ENCODE data around the gene CPEB4. TPM values are rescaled to one million over a fixed set of nuclear protein-coding genes. Genes with fewer than 3 reads are reported as not detected.

Gene CPEB4
- total RNA-seq, 1 experiment from 2014 or later = 8.3 TPM

GRCh38 chr5:173924899-173925298 lies 36.8 kb downstream of the CPEB4 start:
- Histone ChIP-seq H3K36me3 (replicated peaks; ENCODE audit: control insufficient read depth, insufficient read depth, low read length) (no peaks in the 10 kb centered on the region), H3K4me3 (ENCODE audit: insufficient read depth, low read depth, low read length) (no peak overlapping the region), H3K27me3 (ENCODE audit: control insufficient read depth, insufficient read depth, low read length) (no peaks in the 10 kb centered on the region)
- DNase-seq = no peak

GRCh38 chr5:173925449-173926071 lies 37.4 kb downstream of the CPEB4 start:
- no peak overlapping the region for H3K4me3 ChIP-seq (ENCODE audit: insufficient read depth, low read depth, low read length)
- DNase-seq = no peak
- no peaks in the 10 kb centered on the region for H3K36me3 ChIP-seq (replicated peaks; ENCODE audit: control insufficient read depth, insufficient read depth, low read length)
- H3K27me3 ChIP-seq (ENCODE audit: control insufficient read depth, insufficient read depth, low read length) = no peaks in the 10 kb centered on the region

GRCh38 chr5:173926359-173926758 lies 38.2 kb downstream of the CPEB4 start:
- no peak overlapping the region for H3K4me3 ChIP-seq (ENCODE audit: insufficient read depth, low read depth, low read length)
- DNase-seq = no peak
- no peaks in the 10 kb centered on the region for H3K27me3 ChIP-seq (ENCODE audit: control insufficient read depth, insufficient read depth, low read length)
- no peaks in the 10 kb centered on the region for H3K36me3 ChIP-seq (replicated peaks; ENCODE audit: control insufficient read depth, insufficient read depth, low read length)

GRCh38 chr5:173928871-173929574 lies 40.9 kb downstream of the CPEB4 start:
- H3K36me3 ChIP-seq (replicated peaks; ENCODE audit: control insufficient read depth, insufficient read depth, low read length) = no peaks in the 10 kb centered on the region
- H3K27me3 ChIP-seq (ENCODE audit: control insufficient read depth, insufficient read depth, low read length) = no peaks in the 10 kb centered on the region
- no peak for DNase-seq
- H3K4me3 ChIP-seq (ENCODE audit: insufficient read depth, low read depth, low read length) = no peak overlapping the region

GRCh38 chr5:173932695-173933139 lies 44.6 kb downstream of the CPEB4 start:
- no peaks in the 10 kb centered on the region for H3K27me3 ChIP-seq (ENCODE audit: control insufficient read depth, insufficient read depth, low read length)
- DNase-seq = no peak
- no peaks in the 10 kb centered on the region for H3K36me3 ChIP-seq (replicated peaks; ENCODE audit: control insufficient read depth, insufficient read depth, low read length)
- H3K4me3 ChIP-seq (ENCODE audit: insufficient read depth, low read depth, low read length) = no peak overlapping the region

- no peak for DNase-seq
- Histone ChIP-seq H3K4me3 (ENCODE audit: insufficient read depth, low read depth, low read length) (no peak overlapping the region), H3K27me3 (ENCODE audit: control insufficient read depth, insufficient read depth, low read length) (no peaks in the 10 kb centered on the region), H3K36me3 (replicated peaks; ENCODE audit: control insufficient read depth, insufficient read depth, low read length) (no peaks in the 10 kb centered on the region)
These were observed 45.8 kb downstream of the CPEB4 start for GRCh38 chr5:173933901-173934300.

- H3K36me3 ChIP-seq (replicated peaks; ENCODE audit: control insufficient read depth, insufficient read depth, low read length) = no peaks in the 10 kb centered on the region
- no peaks in the 10 kb centered on the region for H3K27me3 ChIP-seq (ENCODE audit: control insufficient read depth, insufficient read depth, low read length)
- no peak overlapping the region for H3K4me3 ChIP-seq (ENCODE audit: insufficient read depth, low read depth, low read length)
- DNase-seq = no peak
These were observed 47.2 kb downstream of the CPEB4 start for GRCh38 chr5:173935396-173935795.

- no peak overlapping the region for H3K4me3 ChIP-seq (ENCODE audit: insufficient read depth, low read depth, low read length)
- DNase-seq = no peak
- no peaks in the 10 kb centered on the region for H3K36me3 ChIP-seq (replicated peaks; ENCODE audit: control insufficient read depth, insufficient read depth, low read length)
- no peaks in the 10 kb centered on the region for H3K27me3 ChIP-seq (ENCODE audit: control insufficient read depth, insufficient read depth, low read length)
These were observed 52.1 kb downstream of the CPEB4 start for GRCh38 chr5:173940269-173940668.

GRCh38 chr5:173941102-173941501 lies 53.0 kb downstream of the CPEB4 start:
- Histone ChIP-seq H3K27me3 (ENCODE audit: control insufficient read depth, insufficient read depth, low read length) (no peaks in the 10 kb centered on the region), H3K4me3 (ENCODE audit: insufficient read depth, low read depth, low read length) (no peak overlapping the region), H3K36me3 (replicated peaks; ENCODE audit: control insufficient read depth, insufficient read depth, low read length) (no peaks in the 10 kb centered on the region)
- DNase-seq = no peak

- Histone ChIP-seq H3K4me3 (ENCODE audit: insufficient read depth, low read depth, low read length) (no peak overlapping the region), H3K36me3 (replicated peaks; ENCODE audit: control insufficient read depth, insufficient read depth, low read length) (no peaks in the 10 kb centered on the region), H3K27me3 (ENCODE audit: control insufficient read depth, insufficient read depth, low read length) (no peaks in the 10 kb centered on the region)
- no peak for DNase-seq
These were observed 53.7 kb downstream of the CPEB4 start for GRCh38 chr5:173941758-173942401.

- Histone ChIP-seq H3K4me3 (ENCODE audit: insufficient read depth, low read depth, low read length) (no peak overlapping the region), H3K36me3 (replicated peaks; ENCODE audit: control insufficient read depth, insufficient read depth, low read length) (no peaks in the 10 kb centered on the region; the same call in 1 of the 2 replicates), H3K27me3 (ENCODE audit: control insufficient read depth, insufficient read depth, low read length) (no peaks in the 10 kb centered on the region)
- DNase-seq = no peak
These were observed 56.4 kb downstream of the CPEB4 start for GRCh38 chr5:173944511-173944910.

GRCh38 chr5:173945160-173945559 lies 57.0 kb downstream of the CPEB4 start:
- no peaks in the 10 kb centered on the region for H3K27me3 ChIP-seq (ENCODE audit: control insufficient read depth, insufficient read depth, low read length)
- DNase-seq = no peak
- no peak overlapping the region for H3K4me3 ChIP-seq (ENCODE audit: insufficient read depth, low read depth, low read length)
- no peaks in the 10 kb centered on the region; the same call in 1 of the 2 replicates for H3K36me3 ChIP-seq (replicated peaks; ENCODE audit: control insufficient read depth, insufficient read depth, low read length)

- no peak for DNase-seq
- Histone ChIP-seq H3K36me3 (replicated peaks; ENCODE audit: control insufficient read depth, insufficient read depth, low read length) (peaks cover 2% of the 10 kb centered on the region), H3K27me3 (ENCODE audit: control insufficient read depth, insufficient read depth, low read length) (no peaks in the 10 kb centered on the region), H3K4me3 (ENCODE audit: insufficient read depth, low read depth, low read length) (no peak overlapping the region)
These were observed 58.2 kb downstream of the CPEB4 start for GRCh38 chr5:173946323-173946722.

GRCh38 chr5:173950829-173951228 lies 62.7 kb downstream of the CPEB4 start:
- DNase-seq = no peak
- H3K4me3 ChIP-seq (ENCODE audit: insufficient read depth, low read depth, low read length) = no peak overlapping the region
- no peaks in the 10 kb centered on the region for H3K27me3 ChIP-seq (ENCODE audit: control insufficient read depth, insufficient read depth, low read length)
- H3K36me3 ChIP-seq (replicated peaks; ENCODE audit: control insufficient read depth, insufficient read depth, low read length) = peaks cover 2% of the 10 kb centered on the region

- DNase-seq = no peak
- H3K36me3 ChIP-seq (replicated peaks; ENCODE audit: control insufficient read depth, insufficient read depth, low read length) = peaks cover 3% of the 10 kb centered on the region
- H3K27me3 ChIP-seq (ENCODE audit: control insufficient read depth, insufficient read depth, low read length) = no peaks in the 10 kb centered on the region
- H3K4me3 ChIP-seq (ENCODE audit: insufficient read depth, low read depth, low read length) = no peak overlapping the region
These were observed 65.5 kb downstream of the CPEB4 start for GRCh38 chr5:173953528-173954090.
